HPDE6-E6E7 (cell line): ENCODE results near the gene NEK9.
"Not testable (repeated sequence)": the region's sequence is repeated elsewhere in the genome, so short reads cannot be mapped to it uniquely, and the experiment has no call there.

Experiments
- DNase-seq: peaks from one replicate; pipeline ENCODE4 v3.0.0; 2011; ENCODE audit warnings: missing footprints; ENCODE audit errors: extremely low spot score

NEK9 gene

DNA sequence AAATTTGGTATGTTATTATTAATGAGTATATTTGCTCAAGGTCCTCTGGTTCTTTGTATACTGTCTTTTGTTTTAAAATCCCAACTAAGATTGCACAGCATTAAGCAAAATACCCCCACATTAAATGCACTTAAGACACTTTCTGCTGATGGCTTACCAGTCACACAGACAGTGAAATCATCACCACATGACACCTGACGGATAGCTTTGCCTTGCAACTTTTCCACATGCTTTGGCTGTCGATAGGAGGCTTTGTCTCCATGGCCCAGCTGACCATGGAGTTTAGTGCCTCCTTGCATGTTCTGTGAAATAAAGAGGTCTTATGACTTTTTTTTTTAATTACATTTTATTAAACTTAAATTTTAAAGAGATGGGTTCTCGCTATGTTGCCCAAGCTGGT lies 19.7 kb downstream of the NEK9 start:
- DNase-seq, result no peak

DNA sequence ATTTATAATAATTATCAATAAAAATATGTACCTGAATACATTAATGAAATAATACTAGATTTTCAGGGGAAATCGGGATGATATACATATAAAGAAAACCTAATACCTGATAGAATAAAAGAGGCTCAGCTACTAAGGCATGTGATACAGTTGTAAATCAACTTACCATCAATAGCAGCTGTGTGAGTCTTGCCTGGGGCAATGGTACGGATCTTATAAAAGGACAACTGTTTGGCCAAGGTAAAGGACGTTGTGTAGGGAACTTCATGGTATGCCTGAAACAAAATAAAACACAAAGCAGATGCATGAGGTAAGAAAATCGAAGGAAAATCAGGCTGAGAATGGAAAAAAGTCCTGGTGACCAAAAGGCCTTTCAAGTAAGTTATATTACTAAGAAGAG lies 25.4 kb downstream of the NEK9 start:
- no peak for DNase-seq

DNA sequence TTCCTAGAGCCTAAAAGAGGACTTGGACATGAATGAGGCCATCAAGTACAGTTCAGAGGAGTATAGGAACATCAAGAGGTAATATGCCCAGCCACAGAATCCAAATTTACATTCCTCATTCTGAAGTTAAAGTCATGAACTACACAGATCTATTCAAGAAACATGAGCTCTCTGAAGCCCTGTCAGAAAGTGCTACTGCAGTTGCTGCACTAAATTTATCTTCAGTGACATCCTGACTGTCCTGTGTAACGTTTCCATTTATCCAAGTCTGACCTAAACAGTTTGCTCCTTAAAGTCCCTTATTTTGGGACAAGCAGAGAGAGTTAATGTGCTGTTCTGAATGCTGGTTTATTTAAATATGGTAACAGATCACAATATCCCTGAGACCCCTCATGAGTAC lies 28.2 kb downstream of the NEK9 start:
- DNase-seq, result no peak

DNA sequence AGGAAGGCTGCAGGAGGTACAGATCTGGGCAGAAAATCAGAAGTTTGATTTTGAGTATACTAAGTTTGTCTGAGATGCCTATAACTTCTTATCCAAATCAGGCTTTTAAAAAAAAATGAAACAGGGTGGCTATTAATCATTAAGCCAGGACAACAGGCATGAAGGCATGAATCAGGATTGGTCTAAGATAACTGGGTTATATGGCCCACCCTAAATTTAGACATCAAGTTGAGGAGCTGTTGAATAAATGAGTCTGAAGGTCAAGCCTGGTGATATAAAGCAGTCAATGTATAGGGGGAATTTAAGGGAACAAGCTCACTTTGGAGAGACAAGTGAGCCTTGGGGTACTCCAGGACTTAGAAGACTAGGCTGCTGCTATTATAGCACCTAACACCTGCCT lies 28.6 kb downstream of the NEK9 start:
- no peak for DNase-seq

DNA sequence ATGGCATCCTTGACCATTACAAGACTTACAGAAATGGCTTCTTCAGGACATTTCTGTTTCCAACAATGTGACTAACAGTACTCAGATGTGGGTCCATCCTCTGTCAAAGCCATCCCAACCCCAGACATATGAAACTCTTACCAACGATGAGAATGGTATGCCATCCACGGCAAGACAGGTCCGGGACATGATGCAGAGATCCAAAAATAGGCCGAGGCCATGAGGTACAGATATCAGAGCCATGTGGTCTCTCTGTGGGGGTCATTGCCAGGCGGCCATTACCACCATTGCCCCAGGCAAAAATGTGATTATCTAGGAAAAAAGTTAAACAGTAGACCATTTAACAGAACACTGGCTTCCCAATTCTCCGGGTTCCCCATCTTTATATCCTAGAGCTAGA lies 29.9 kb downstream of the NEK9 start:
- no peak for DNase-seq

DNA sequence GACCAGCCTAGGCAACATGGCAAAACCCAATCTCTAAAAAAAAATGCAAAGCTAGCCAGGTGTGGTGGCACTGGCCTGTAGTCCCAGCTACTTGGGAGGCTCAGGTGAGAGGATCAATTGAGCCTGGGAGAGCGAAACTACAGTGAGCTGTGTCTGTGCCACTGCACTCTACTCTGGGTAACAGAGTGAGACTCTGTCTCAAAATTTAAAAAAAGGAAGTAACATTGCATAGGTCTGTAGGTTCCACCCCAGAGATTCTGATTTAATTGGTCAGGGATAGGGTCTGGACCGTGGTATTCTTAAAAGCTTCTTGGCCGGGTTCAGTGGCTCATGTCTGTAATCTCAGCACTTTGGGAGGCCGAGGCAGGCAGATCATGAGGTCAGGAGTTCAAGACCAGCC lies 31.2 kb downstream of the NEK9 start:
- no peak for DNase-seq

DNA sequence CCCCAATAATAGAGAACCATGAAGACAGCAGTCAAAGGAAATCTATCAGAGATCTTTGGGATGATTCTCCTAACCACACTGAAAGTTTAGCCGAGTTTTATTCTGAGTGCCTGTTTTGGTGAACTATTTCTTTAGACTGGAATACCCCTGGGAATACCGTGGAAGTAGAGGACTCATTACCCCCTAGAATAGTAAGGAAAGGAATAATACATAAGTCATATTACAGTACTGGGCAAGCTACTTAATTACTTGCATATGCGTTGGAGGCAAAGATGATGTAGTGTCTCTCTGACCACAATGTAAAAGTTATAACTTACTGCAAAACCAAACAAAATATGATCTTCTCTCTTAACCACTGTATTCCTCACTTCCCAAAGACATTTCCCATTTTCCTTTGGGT lies 32.0 kb downstream of the NEK9 start:
- DNase-seq, result no peak

DNA sequence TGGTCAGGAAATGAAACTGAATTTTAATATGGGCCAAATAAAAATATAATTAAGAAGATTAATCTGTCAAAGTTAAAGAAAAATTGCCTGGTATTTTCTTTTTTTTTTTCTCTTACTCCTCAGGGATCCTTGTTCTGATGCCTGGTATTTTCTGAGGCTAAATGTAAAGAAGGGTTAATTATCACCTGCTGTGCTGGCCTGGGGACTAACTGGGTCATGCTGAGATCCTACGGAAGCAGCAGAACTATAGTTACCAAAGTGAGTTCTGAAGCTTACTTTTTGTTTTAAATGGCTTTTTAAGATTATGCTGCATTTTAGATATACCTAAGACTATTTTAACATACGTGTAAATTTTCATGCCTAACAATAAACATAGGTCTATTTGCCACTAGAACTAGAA lies 34.1 kb downstream of the NEK9 start:
- DNase-seq, result no peak

DNA sequence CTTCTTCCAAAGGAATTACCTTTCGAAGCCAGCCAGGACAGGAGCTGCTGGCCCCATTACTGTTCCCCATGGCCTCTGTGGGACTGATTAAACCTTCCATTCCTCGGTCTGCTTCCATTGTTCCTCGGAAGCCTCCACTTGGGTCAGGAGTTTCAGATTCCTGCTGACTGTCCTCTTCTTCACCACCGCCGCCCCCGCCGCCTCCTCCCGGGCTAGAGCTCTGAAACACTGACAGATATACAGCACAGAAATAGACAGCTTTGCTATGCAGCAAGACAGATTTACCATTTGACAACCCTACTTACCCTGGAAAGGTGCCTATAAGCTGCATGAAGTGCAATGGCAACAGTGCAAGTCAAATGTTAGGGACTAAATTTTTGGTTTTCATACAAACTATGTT lies 35.6 kb downstream of the NEK9 start:
- DNase-seq, result no peak

DNA sequence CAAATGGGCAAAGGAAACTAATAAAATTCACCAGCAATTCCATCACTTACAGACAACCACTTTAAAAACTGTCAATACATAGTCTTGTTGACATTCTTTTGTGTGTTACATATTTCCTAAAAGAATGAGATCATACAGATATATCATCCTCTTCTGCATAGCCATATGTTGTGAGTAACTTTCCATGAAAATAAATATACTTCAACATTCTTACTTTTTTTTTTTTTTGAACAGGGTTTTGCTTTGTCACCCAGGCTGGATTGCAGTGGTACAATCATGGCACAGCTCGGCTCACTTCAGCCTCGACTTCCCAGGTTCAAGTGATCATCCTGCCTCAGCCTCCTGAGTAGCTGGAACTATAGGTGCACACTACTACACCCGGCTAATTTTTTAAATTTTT lies 36.5 kb downstream of the NEK9 start:
- no peak for DNase-seq

DNA sequence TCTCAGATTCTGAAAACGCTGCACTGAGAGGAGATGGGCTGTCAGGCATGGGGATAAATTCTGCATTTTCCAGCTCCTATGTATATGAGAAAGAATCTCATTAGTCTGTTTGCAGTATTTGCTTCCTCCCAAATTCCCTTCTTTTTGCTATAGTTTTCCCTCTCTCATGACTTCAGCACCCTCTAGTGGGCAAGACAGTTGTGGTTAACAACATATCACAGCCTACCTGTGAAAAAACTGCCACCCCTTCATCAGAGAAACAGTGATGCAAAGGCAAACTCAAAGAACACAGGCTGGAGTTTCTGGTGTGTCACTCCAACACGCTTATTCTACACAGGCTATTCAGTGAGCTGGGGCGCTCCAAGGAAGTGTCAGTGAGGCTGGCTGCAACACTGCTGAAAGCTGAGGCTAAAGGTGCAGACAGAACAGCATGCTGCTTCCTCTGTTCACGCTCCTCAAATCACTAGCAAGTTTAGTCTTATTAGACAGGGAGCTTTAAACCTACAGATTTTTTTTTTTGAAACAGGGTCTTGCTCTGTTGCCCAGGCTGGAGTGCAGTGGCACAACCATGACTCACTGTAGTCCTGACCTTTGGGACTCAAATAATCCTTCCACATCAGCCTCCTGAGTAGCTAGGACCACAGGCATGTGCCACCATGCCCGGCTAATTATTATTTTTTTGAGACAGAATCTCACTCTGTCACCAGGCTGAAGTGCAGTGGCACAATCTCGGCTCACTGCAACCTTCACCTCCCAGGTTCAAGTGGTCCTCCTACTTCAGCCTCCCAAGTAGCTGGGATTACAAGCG lies 38.1 kb downstream of the NEK9 start:
- DNase-seq, result peak; percentile 52

DNA sequence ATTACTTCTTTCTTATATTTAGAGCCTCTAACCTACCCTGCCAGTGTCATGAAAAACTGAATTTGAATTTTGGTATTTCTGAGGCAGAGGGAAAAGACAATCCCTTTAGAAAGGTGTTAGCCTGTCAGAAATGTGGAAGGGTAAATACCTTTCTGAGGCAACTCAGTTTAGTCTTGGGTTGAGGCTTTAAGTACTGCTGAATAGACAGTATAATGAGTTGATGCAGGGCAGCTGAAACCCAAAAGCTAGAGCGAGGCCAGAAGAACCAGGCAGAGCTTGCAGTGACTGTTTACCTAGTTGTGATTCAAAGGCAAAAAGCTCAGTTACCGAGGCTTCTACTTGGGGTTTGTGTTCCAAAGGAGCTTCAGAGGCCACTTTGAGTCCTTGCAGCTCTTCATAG lies 38.7 kb downstream of the NEK9 start:
- no peak for DNase-seq

DNA sequence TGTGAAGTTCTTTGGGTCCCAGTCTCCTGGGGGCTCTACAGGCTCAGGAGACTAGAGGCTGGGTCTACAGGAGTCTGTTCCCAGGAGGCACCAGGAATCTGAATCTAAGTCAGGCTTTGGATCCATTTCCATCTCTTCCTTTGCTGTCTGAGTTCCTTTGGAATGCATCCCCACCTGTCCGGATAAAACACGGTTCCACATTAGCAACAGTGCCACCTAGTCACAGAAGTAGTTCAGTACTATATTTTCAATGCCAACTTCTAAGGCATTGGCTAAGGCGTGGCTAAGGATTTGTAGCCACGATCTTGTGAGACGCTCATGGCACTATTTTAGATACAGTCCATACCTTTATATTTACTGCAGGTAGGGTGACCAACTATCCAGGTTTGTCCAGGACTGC lies 42.3 kb downstream of the NEK9 start:
- peak; percentile 39 for DNase-seq

DNA sequence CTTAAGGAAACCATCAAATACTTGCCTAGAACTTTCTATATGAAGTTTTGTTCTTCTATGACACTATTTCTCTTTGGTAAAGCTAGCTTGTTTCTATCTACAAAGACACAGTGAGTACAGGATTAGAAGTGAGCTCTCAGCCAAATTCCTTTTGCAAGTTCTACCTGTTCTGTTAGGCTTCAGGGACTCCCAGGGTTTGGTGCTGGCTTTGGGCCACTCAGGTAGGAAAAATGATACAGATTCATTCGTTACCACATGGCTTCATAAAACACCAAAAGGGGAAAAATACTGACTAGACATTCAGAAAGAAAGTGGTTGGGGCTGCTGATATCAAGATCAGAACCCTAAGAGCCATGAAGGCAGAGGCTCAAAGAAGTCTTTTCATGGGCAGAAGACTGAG lies 43.6 kb downstream of the NEK9 start:
- DNase-seq, result no peak

DNA sequence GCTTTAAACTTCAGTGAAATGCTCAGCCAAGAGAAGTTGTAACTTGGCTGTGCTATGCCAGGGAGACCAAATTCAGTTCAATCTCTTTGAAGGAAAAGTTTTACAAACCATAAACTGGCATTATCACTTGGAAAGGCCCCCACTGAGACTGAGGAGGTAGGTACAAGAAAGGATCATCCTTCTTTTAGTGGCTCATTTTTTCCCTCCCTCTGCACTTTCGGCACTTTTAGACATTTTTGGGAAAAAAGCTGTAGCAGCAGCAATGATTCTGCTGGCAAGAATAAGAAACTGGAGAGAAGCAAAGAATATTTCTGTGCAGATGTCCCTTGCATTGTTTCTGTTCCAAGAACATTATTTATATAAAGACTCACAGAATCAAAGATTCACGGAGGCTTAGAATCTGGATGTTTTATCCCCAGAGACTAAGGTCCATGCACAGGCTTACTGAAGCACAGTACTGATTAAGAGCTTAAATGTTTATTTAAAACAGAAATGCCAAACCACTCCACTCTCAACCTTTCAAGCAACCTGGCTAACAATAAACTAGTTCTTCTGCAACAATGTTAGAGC lies 45.1 kb downstream of the NEK9 start:
- DNase-seq, result no peak

DNA sequence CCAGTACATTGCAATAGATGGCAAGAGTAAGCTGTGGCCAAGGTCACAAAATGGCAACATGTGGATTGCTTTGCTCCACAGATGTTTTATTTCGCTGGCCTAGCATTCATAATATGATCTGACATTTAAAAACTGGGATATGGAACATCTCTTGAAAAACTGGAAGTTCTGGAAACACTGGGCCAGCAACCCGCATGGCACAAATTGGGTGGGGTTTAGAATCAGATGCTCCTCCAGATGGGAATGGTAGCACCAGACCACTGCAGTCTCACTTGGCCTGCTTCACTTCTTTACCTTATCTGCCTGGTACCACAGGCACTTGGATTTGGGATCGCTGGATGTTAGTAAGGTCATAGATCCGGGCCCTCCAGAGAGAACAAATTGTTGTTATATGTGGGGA lies 47.3 kb downstream of the NEK9 start:
- DNase-seq, result no peak

DNA sequence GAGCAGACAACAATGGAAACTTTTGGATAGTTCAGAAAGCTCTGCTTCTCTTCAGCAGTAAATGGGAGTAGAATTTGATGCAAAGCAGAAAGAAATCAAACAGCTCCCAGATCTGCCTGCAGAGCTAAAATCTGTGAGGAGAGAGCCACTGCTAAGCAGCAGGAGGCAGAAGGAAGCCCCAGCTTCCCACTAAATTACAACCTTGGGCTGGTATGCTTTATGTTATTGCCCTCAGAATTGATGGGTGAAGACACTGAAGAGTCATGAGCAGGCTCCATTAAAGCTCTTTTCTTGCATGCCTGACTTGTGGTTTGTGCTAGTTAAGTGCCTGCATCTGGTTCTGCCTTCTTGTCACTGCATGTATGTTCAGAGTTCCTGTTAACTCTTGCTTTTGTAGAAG lies 49.1 kb downstream of the NEK9 start:
- no peak for DNase-seq

DNA sequence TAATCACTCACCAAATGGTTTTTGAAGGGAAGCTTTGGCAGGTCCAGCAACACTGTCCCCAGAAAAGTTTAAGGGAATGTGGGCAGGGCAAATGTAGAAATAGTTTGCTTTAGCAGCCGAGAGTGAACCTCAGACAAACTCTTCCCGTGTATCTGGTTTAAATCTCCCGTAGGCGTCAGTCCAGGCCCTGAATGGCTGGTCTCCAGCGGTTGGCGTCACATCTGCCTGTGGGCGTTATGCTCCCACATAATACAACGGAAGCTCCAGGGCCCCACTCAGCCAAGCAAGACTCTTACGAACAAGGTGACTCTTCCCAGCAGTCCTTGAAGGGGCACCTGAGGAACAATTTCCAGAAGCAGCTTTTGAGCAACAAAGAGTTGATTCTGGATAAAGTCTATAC lies 56.5 kb downstream of the NEK9 start:
- no peak for DNase-seq

DNA sequence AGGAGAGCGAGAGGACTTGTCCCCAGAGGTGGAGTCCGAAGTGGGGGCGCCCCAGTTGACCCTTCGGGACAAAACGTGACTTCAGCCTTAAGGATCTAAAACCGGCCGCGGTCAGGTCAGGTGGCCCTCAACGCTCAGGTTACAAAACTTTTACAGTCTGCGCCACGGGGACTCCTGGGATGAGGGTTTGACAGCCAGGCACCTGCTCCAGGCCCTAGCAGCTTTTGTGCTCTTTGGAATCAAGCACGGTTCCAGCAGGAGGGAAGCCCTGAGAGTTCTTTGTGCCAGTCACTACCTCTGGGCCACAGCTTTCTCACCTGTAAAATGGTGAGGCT lies 57.1 kb downstream of the NEK9 start:
- no peak for DNase-seq

DNA sequence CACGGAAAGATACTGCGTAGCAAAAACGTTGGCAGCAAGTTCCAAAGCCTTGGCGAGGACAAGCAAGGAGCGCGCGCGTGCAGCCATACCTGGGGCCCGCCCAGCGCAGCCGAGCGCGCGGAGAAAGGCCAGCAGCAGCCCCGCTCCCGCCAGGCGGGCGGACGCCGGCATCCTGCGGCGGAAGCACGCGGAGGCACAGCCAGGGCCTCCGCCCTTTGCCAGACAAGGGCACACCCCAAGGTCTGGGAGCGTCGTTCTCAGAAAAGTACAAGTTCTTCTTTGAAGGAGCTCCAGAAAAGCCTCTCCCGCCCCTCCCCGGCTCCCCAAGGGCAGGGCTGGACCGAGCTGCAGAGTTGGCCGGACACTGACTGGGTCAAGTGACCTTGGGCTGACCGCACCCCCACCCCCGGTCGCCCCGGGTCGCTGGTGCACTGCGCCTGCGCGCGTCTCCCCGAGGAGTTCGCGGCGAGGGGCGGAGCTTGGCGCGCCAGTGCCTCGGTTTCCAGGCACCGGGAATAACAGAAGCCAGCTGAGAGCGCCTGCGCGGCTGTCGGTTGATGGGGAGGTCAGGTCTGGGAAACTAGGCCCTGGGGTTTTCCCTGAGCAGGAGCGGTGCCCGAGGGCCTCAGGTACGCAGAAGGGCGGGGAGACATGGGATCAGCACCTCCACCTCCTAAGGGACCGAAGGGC lies 57.6 kb downstream of the NEK9 start, which contains the start of gene ZC2HC1C:
Gene ZC2HC1C, plus strand, starts transcription at position 521 of the 690 bp plus-strand sequence. CDS start 933 bp downstream, outside the sequence.
- DNase-seq, result peak; percentile 82

DNA sequence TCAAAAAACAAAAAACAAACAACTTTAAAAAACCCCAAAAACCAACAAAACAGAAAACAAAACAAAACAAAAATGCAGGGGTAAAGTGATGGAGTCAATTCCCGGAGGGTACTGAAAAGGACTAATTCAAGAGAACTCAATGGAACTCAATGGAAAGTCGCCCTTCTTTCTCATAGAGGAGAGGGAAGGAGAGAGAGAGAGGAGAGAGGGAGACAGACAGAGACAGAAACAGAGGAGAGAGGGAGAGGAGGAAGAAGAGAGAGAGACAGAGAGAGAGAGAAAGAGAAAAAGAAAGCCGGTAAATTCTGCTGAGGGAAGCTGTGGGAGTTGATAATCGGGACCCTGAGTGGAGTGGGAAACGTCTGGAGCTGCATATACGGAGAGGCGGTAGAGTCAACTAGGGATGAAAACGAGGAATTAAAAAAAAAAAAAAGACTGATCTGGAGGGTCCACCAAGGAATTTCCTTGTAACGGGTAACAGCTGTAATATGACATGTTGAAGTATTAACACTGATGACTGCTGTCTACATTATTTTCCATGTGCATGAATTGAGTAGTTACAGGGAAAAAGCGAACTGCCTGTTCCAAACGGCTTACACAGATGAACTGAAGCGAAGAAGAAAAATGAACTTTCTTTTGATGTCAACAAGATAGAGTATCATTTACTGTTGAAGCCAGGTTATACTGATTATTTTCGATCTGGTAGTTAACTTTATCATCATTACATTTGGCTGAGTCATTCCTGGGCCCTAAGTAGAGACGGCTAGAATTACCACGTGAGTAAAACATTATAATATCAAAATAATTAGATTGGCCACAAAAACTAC lies 58.3 kb downstream of the NEK9 start:
- no peak for DNase-seq

DNA sequence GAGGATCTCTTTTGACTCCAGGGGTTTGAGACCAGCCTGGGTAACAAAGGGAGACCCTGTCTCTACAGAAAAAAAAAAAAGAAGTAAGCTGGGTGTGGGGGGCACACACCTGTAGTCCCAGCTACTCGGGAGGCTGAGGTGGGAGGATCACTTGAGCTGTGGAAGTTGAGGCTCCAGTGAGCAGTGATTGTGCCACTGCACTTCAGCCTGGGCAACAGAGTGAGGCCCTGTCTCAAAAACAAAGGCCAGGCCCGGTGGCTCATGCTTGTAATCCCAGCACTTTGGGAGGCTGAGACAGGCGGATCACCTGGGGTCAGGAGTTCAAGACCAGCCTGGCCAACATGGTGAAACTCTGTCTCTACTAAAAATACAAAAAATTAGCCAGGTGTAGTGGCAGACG lies 59.1 kb downstream of the NEK9 start:
- not testable (repeated sequence) for DNase-seq
